ENCODE data around the gene PTPRK.

PTPRK gene

DNA sequence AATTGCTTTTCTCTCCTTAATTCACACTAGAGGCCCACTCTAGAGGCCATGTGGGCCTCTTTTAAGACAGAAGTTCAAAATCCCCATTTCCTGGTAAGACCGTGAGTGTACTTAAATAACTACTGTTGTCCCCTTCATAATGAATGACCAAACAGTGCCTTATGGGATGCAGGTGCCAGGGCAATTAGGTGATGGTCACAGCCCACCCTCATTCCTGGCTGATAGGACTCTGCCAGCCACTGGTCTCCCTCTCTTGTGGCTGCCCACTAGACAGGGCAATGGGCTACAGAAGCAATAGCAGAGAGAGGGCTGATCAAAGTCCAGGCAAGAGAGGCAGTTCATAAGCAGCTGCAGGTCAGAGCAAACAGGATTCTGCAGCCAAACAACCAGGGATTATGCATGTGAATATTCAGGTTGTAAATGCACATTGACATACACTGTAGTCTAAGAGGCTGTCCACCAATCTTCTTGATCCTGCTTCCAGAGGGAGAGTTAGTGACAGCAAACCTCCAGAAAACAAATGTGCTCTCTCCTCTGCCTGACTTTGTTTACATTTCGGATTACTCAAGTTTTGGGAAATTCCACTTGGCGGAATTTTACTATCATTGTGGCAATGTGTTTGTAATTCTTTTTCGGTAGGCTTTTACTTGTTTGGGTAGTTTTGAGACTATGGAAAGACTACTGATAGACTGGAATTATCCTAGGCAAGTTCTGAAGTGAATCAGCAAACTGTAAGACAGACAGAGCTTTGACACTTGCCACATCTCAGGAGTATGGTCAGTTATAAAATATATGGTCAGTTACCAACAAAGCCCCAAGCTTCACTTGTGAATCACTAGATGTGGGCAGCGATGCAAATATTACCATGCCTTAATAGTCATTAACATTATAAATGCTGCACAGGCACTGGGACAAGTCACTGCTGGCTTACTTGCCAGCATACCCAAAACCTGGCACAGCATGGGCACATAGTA, 12.8 kb downstream of the PTPRK start:
- Histone ChIP-seq H2BK5ac (ENCODE audit: low read depth, low read length, poor library complexity) (no peak overlapping the region), H3K36me3 (ENCODE audit: control insufficient read depth in 1 of 2, insufficient read depth in 2 of 2, low read length in 2 of 2) (no peaks in the 10 kb centered on the region), H3K4me3 (ENCODE audit: low read depth, low read length) (no peak overlapping the region), H3K27ac (ENCODE audit: low read depth, low read length) (no peak overlapping the region), H4K12ac (ENCODE audit: low read depth, low read length) (no peak overlapping the region), H2AFZ (ENCODE audit: insufficient read depth, low read length, poor library complexity) (no peak overlapping the region), H3K4ac (ENCODE audit: low read depth, low read length) (no peak overlapping the region), H3K23ac (ENCODE audit: low read length) (no peak overlapping the region), H3K14ac (ENCODE audit: low read length) (no peak overlapping the region), H3K79me2 (ENCODE audit: control insufficient read depth, insufficient read depth, low read length, poor library complexity) (no peaks in the 10 kb centered on the region), H3K27me3 (ENCODE audit: insufficient read depth, low read length) (no peaks in the 10 kb centered on the region), H3K4me1 (ENCODE audit: control insufficient read depth in 1 of 2, insufficient read depth in 2 of 2, low read length in 2 of 2) (peaks cover 0 to 4% of the 10 kb centered on the region in 2 experiments), H4K8ac (ENCODE audit: low read depth, low read length) (no peak overlapping the region), H3K4me2 (ENCODE audit: low read length) (no peak overlapping the region), H3K79me1 (ENCODE audit: low read length) (no peaks in the 10 kb centered on the region), H2BK12ac (ENCODE audit: low read length) (no peak overlapping the region), H3K9ac (ENCODE audit: low read length) (no peak overlapping the region), H2AK5ac (ENCODE audit: low read length) (no peak overlapping the region), H3K18ac (ENCODE audit: low read length) (no peak overlapping the region), H3K9me3 (ENCODE audit: insufficient read depth, low read depth, low read length) (no peaks in the 10 kb centered on the region), H4K91ac (ENCODE audit: low read depth, low read length) (no peak overlapping the region), H2BK120ac (ENCODE audit: insufficient read depth, low read length, poor library complexity) (no peak overlapping the region)
- DNase-seq, result peak in 1 of 2 donors; percentile 38
- WGBS (ENCODE audit: extremely low coverage, insufficient coverage, insufficient read length), result no CpG with 5 or more reads among the region's 5 CpGs

GRCh38 chr6:128505603-128506002, 14.8 kb downstream of the PTPRK start:
- H3K36me3 ChIP-seq (ENCODE audit: control insufficient read depth in 1 of 2, insufficient read depth in 2 of 2, low read length in 2 of 2), result no peaks in the 10 kb centered on the region
- H3K23ac ChIP-seq (ENCODE audit: low read length), result no peak overlapping the region
- H3K27ac ChIP-seq (ENCODE audit: low read depth, low read length), result no peak overlapping the region
- no peak overlapping the region for H3K14ac ChIP-seq (ENCODE audit: low read length)
- no peak overlapping the region for H2BK5ac ChIP-seq (ENCODE audit: low read depth, low read length, poor library complexity)
- WGBS (ENCODE audit: extremely low coverage, insufficient coverage, insufficient read length), result no CpG with 5 or more reads among the region's 2 CpGs
- DNase-seq, result no peak
- H4K8ac ChIP-seq (ENCODE audit: low read depth, low read length), result no peak overlapping the region
- no peak overlapping the region for H2AFZ ChIP-seq (ENCODE audit: insufficient read depth, low read length, poor library complexity)
- H4K12ac ChIP-seq (ENCODE audit: low read depth, low read length), result no peak overlapping the region
- no peak overlapping the region for H2AK5ac ChIP-seq (ENCODE audit: low read length)
- H2BK120ac ChIP-seq (ENCODE audit: insufficient read depth, low read length, poor library complexity), result no peak overlapping the region
- peaks cover 2% of the 10 kb centered on the region for H3K79me2 ChIP-seq (ENCODE audit: control insufficient read depth, insufficient read depth, low read length, poor library complexity)
- H2BK12ac ChIP-seq (ENCODE audit: low read length), result no peak overlapping the region
- no peak overlapping the region for H3K4me2 ChIP-seq (ENCODE audit: low read length)
- H4K91ac ChIP-seq (ENCODE audit: low read depth, low read length), result no peak overlapping the region
- H3K27me3 ChIP-seq (ENCODE audit: insufficient read depth, low read length), result no peaks in the 10 kb centered on the region
- no peaks in the 10 kb centered on the region for H3K9me3 ChIP-seq (ENCODE audit: insufficient read depth, low read depth, low read length)
- no peak overlapping the region for H3K4me3 ChIP-seq (ENCODE audit: low read depth, low read length)
- H3K4me1 ChIP-seq (ENCODE audit: control insufficient read depth in 1 of 2, insufficient read depth in 2 of 2, low read length in 2 of 2), result peaks cover 0 to 4% of the 10 kb centered on the region in 2 experiments
- H3K18ac ChIP-seq (ENCODE audit: low read length), result no peak overlapping the region
- H3K79me1 ChIP-seq (ENCODE audit: low read length), result no peaks in the 10 kb centered on the region
- no peak overlapping the region for H3K4ac ChIP-seq (ENCODE audit: low read depth, low read length)
- no peak overlapping the region for H3K9ac ChIP-seq (ENCODE audit: low read length)

GRCh38 chr6:128504003-128504654, 16.3 kb downstream of the PTPRK start:
- DNase-seq, result peak in 1 of 2 donors; percentile 21
- WGBS (ENCODE audit: extremely low coverage, insufficient coverage, insufficient read length), result no CpG with 5 or more reads among the region's 3 CpGs
- Histone ChIP-seq H3K4me3 (ENCODE audit: low read depth, low read length) (no peak overlapping the region), H2AK5ac (ENCODE audit: low read length) (no peak overlapping the region), H2AFZ (ENCODE audit: insufficient read depth, low read length, poor library complexity) (no peak overlapping the region), H3K79me2 (ENCODE audit: control insufficient read depth, insufficient read depth, low read length, poor library complexity) (peaks cover 2% of the 10 kb centered on the region), H4K91ac (ENCODE audit: low read depth, low read length) (no peak overlapping the region), H3K9ac (ENCODE audit: low read length) (no peak overlapping the region), H3K79me1 (ENCODE audit: low read length) (no peaks in the 10 kb centered on the region), H3K9me3 (ENCODE audit: insufficient read depth, low read depth, low read length) (no peaks in the 10 kb centered on the region), H4K12ac (ENCODE audit: low read depth, low read length) (no peak overlapping the region), H2BK120ac (ENCODE audit: insufficient read depth, low read length, poor library complexity) (no peak overlapping the region), H3K23ac (ENCODE audit: low read length) (no peak overlapping the region), H3K4ac (ENCODE audit: low read depth, low read length) (no peak overlapping the region), H2BK5ac (ENCODE audit: low read depth, low read length, poor library complexity) (no peak overlapping the region), H3K27ac (ENCODE audit: low read depth, low read length) (no peak overlapping the region), H3K27me3 (ENCODE audit: insufficient read depth, low read length) (no peaks in the 10 kb centered on the region), H3K36me3 (ENCODE audit: control insufficient read depth in 1 of 2, insufficient read depth in 2 of 2, low read length in 2 of 2) (no peaks in the 10 kb centered on the region), H3K4me1 (ENCODE audit: control insufficient read depth in 1 of 2, insufficient read depth in 2 of 2, low read length in 2 of 2) (peaks cover 0 to 4% of the 10 kb centered on the region in 2 experiments), H3K4me2 (ENCODE audit: low read length) (no peak overlapping the region), H3K14ac (ENCODE audit: low read length) (no peak overlapping the region), H3K18ac (ENCODE audit: low read length) (no peak overlapping the region), H4K8ac (ENCODE audit: low read depth, low read length) (no peak overlapping the region), H2BK12ac (ENCODE audit: low read length) (no peak overlapping the region)

GRCh38 chr6:128500749-128501600, 19.4 kb downstream of the PTPRK start:
- no peak overlapping the region for H2AFZ ChIP-seq (ENCODE audit: insufficient read depth, low read length, poor library complexity)
- peaks cover 0 to 6% of the 10 kb centered on the region in 2 experiments for H3K4me1 ChIP-seq (ENCODE audit: control insufficient read depth in 1 of 2, insufficient read depth in 2 of 2, low read length in 2 of 2)
- no peak overlapping the region for H3K14ac ChIP-seq (ENCODE audit: low read length)
- H3K36me3 ChIP-seq (ENCODE audit: control insufficient read depth in 1 of 2, insufficient read depth in 2 of 2, low read length in 2 of 2), result no peaks in the 10 kb centered on the region
- no peak overlapping the region for H3K18ac ChIP-seq (ENCODE audit: low read length)
- H2BK12ac ChIP-seq (ENCODE audit: low read length), result no peak overlapping the region
- H2AK5ac ChIP-seq (ENCODE audit: low read length), result no peak overlapping the region
- WGBS (ENCODE audit: extremely low coverage, insufficient coverage, insufficient read length), result no CpG with 5 or more reads among the region's 7 CpGs
- no peak overlapping the region for H2BK5ac ChIP-seq (ENCODE audit: low read depth, low read length, poor library complexity)
- H3K4ac ChIP-seq (ENCODE audit: low read depth, low read length), result no peak overlapping the region
- peaks cover 2% of the 10 kb centered on the region for H3K79me2 ChIP-seq (ENCODE audit: control insufficient read depth, insufficient read depth, low read length, poor library complexity)
- H4K91ac ChIP-seq (ENCODE audit: low read depth, low read length), result no peak overlapping the region
- no peak overlapping the region for H3K4me3 ChIP-seq (ENCODE audit: low read depth, low read length)
- H2BK120ac ChIP-seq (ENCODE audit: insufficient read depth, low read length, poor library complexity), result no peak overlapping the region
- H4K8ac ChIP-seq (ENCODE audit: low read depth, low read length), result no peak overlapping the region
- no peaks in the 10 kb centered on the region for H3K79me1 ChIP-seq (ENCODE audit: low read length)
- H3K4me2 ChIP-seq (ENCODE audit: low read length), result no peak overlapping the region
- H3K23ac ChIP-seq (ENCODE audit: low read length), result no peak overlapping the region
- no peaks in the 10 kb centered on the region for H3K9me3 ChIP-seq (ENCODE audit: insufficient read depth, low read depth, low read length)
- H4K12ac ChIP-seq (ENCODE audit: low read depth, low read length), result no peak overlapping the region
- no peaks in the 10 kb centered on the region for H3K27me3 ChIP-seq (ENCODE audit: insufficient read depth, low read length)
- no peak overlapping the region for H3K27ac ChIP-seq (ENCODE audit: low read depth, low read length)
- peak in 1 of 2 donors; percentile 40 for DNase-seq
- H3K9ac ChIP-seq (ENCODE audit: low read length), result no peak overlapping the region
